CD4-positive, alpha-beta T cell treated with Interferon gamma for 1 hour (primary cell): Measurements from ENCODE around the gene ASTN2.

Source experiments
- DNase-seq: peaks from one replicate; pipeline ENCODE4 v3.0.0-alpha.2; 2020

ASTN2 gene

GRCh38 chr9:117413346-117414219 lies 1.3 kb downstream of the ASTN2 start:
- DNase-seq, result no peak

GRCh38 chr9:117412841-117413240 lies 2.0 kb downstream of the ASTN2 start:
- DNase-seq, result no peak

- no peak for DNase-seq
Measured at GRCh38 chr9:117412006-117412715, 2.7 kb downstream of the ASTN2 start.

- no peak for DNase-seq
Measured at GRCh38 chr9:117411547-117411946, 3.3 kb downstream of the ASTN2 start.

GRCh38 chr9:117409321-117409720 lies 5.5 kb downstream of the ASTN2 start:
- DNase-seq, result no peak

GRCh38 chr9:117407436-117408022 lies 7.3 kb downstream of the ASTN2 start:
- DNase-seq, result no peak

GRCh38 chr9:117405950-117406705 lies 8.7 kb downstream of the ASTN2 start:
- no peak for DNase-seq

- DNase-seq, result no peak
Measured at GRCh38 chr9:117403848-117404247, 11.0 kb downstream of the ASTN2 start.

GRCh38 chr9:117403403-117403811 lies 11.4 kb downstream of the ASTN2 start:
- DNase-seq, result no peak

- no peak for DNase-seq
Measured at GRCh38 chr9:117400171-117400570, 14.7 kb downstream of the ASTN2 start.

GRCh38 chr9:117395151-117395650 lies 19.7 kb downstream of the ASTN2 start:
- DNase-seq, result no peak

- no peak for DNase-seq
Measured at GRCh38 chr9:117394655-117395054, 20.2 kb downstream of the ASTN2 start.

GRCh38 chr9:117392992-117393391 lies 21.9 kb downstream of the ASTN2 start:
- no peak for DNase-seq

GRCh38 chr9:117387422-117387821 lies 27.4 kb downstream of the ASTN2 start:
- no peak for DNase-seq

- no peak for DNase-seq
Measured at GRCh38 chr9:117379341-117379740, 35.5 kb downstream of the ASTN2 start.

GRCh38 chr9:117377046-117377445 lies 37.8 kb downstream of the ASTN2 start:
- no peak for DNase-seq

- DNase-seq, result no peak
Measured at GRCh38 chr9:117375956-117376355, 38.9 kb downstream of the ASTN2 start.

- no peak for DNase-seq
Measured at GRCh38 chr9:117374076-117374725, 40.7 kb downstream of the ASTN2 start.

- DNase-seq, result no peak
Measured at GRCh38 chr9:117368684-117369230, 46.1 kb downstream of the ASTN2 start.

GRCh38 chr9:117365438-117365837 lies 49.4 kb downstream of the ASTN2 start:
- no peak for DNase-seq

GRCh38 chr9:117363006-117363405 lies 51.9 kb downstream of the ASTN2 start:
- DNase-seq, result no peak

GRCh38 chr9:117359910-117360309 lies 54.9 kb downstream of the ASTN2 start:
- DNase-seq, result no peak
